ENCODE results near the gene SOX6.

The SOX6 gene

GRCh38 chr11:16007514-16007913 lies 348.8 kb downstream of the SOX6 start:
- no peak overlapping the region for H3K4me3 ChIP-seq (ENCODE audit: low read depth, low read length)
- no peak for TF ChIP-seq CTCF (IDR thresholded peaks at IDR 0.05; ENCODE audit: low read depth, low read length)

- no peak overlapping the region for H3K4me3 ChIP-seq (ENCODE audit: low read depth, low read length)
Observed at GRCh38 chr11:16002942-16003341, 353.4 kb downstream of the SOX6 start.

GRCh38 chr11:16001899-16002426 lies 354.4 kb downstream of the SOX6 start:
- no peak for TF ChIP-seq CTCF (IDR thresholded peaks at IDR 0.05; ENCODE audit: low read depth, low read length)
- H3K4me3 ChIP-seq (ENCODE audit: low read depth, low read length): peak overlapping the region; percentile 31

More at GRCh38 chr11:16002942-16003341, 353.4 kb downstream of the SOX6 start:
- TF ChIP-seq CTCF (IDR thresholded peaks at IDR 0.05; ENCODE audit: low read depth, low read length): no peak

- no peak for TF ChIP-seq CTCF (IDR thresholded peaks at IDR 0.05; ENCODE audit: low read depth, low read length)
- H3K4me3 ChIP-seq (ENCODE audit: low read depth, low read length): no peak overlapping the region; the same call in 1 of the 2 replicates
Observed at GRCh38 chr11:16001044-16001568, 355.2 kb downstream of the SOX6 start.

- TF ChIP-seq CTCF (IDR thresholded peaks at IDR 0.05; ENCODE audit: low read depth, low read length): no peak
Observed at GRCh38 chr11:16000065-16000464, 356.3 kb downstream of the SOX6 start.

GRCh38 chr11:15993345-15993744 lies 363.0 kb downstream of the SOX6 start:
- TF ChIP-seq CTCF (IDR thresholded peaks at IDR 0.05; ENCODE audit: low read depth, low read length): no peak
- H3K4me3 ChIP-seq (ENCODE audit: low read depth, low read length): no peak overlapping the region

More at GRCh38 chr11:16000065-16000464, 356.3 kb downstream of the SOX6 start:
- H3K4me3 ChIP-seq (ENCODE audit: low read depth, low read length): no peak overlapping the region

GRCh38 chr11:15991215-15991614 lies 365.1 kb downstream of the SOX6 start:
- H3K4me3 ChIP-seq (ENCODE audit: low read depth, low read length): no peak overlapping the region
- TF ChIP-seq CTCF (IDR thresholded peaks at IDR 0.05; ENCODE audit: low read depth, low read length): no peak

Measured in WI38 (cell line).